Measurements from ENCODE around the gene TTPAL. TPM values are rescaled to one million over a fixed set of nuclear protein-coding genes. Genes with fewer than 3 reads are reported as not detected.
A peak's percentile ranks its signal among the peaks of the same experiment; 100 is the strongest.
"Not testable (repeated sequence)": the region's sequence is repeated elsewhere in the genome, so short reads cannot be mapped to it uniquely, and the experiment has no call there.

Gene TTPAL
- total and polyA plus RNA-seq, 5 donors: 3.1 to 7.1 (median 6.7) TPM

GRCh38 chr20:44471481-44471882, 4.2 kb upstream of the TTPAL start:
- Histone ChIP-seq H3K9me3 (ENCODE audit: control insufficient read depth, low read length) (no peaks in the 10 kb centered on the region), H3K27me3 (ENCODE audit: control insufficient read depth, insufficient read depth) (no peaks in the 10 kb centered on the region), H3K4me3 (ENCODE audit: low read length) (no peak overlapping the region), H3K4me1 (ENCODE audit: control insufficient read depth, insufficient read depth, low read length) (no peaks in the 10 kb centered on the region), H3K27ac (ENCODE audit: low read length) (no peak overlapping the region)
- WGBS: 52% methylated on average over 2 of the region's 2 CpGs
- intact Hi-C loops (cut with DNase I): no loop called here
- ATAC-seq: no peak
- no peak for DNase-seq

- WGBS: 82% methylated on average over 9 of the region's 9 CpGs
- H3K4me3 ChIP-seq (ENCODE audit: low read length); ATAC-seq; H3K27me3 ChIP-seq (ENCODE audit: control insufficient read depth, insufficient read depth); H3K9me3 ChIP-seq (ENCODE audit: control insufficient read depth, low read length); H3K4me1 ChIP-seq (ENCODE audit: control insufficient read depth, insufficient read depth, low read length); DNase-seq; H3K27ac ChIP-seq (ENCODE audit: low read length); intact Hi-C loops (cut with DNase I): not testable (repeated sequence)
These were observed 3.4 kb upstream of the TTPAL start for GRCh38 chr20:44472283-44472682.

- intact Hi-C loops (cut with DNase I): loop anchor here in 1 of 4 donors (5.0 kb wide), 1 partner anchor 137 kb away; no protein-coding TSS in a partner anchor
- peak in 1 of 2 donors; percentile 7 for ATAC-seq
- no peaks in the 10 kb centered on the region for H3K4me1 ChIP-seq (ENCODE audit: control insufficient read depth, insufficient read depth, low read length)
- H3K9me3 ChIP-seq (ENCODE audit: control insufficient read depth, low read length): no peaks in the 10 kb centered on the region
- H3K27ac ChIP-seq (ENCODE audit: low read length): peak overlapping the region; percentile 61
- DNase-seq: no peak
- WGBS: 20% methylated on average over 2 of the region's 2 CpGs
- peak overlapping the region; percentile 72 for H3K4me3 ChIP-seq (ENCODE audit: low read length)
- no peaks in the 10 kb centered on the region for H3K27me3 ChIP-seq (ENCODE audit: control insufficient read depth, insufficient read depth)
These were observed 341 bp upstream of the TTPAL start for GRCh38 chr20:44475372-44475693.

- ATAC-seq (no peak), DNase-seq (no peak)
- intact Hi-C loops (cut with DNase I): loop anchor here in 1 of 4 donors (5.0 kb wide), 1 partner anchor 135 kb away; no protein-coding TSS in a partner anchor
- 93% methylated on average over 3 of the region's 3 CpGs for WGBS
- Histone ChIP-seq H3K4me1 (ENCODE audit: control insufficient read depth, insufficient read depth, low read length) (no peaks in the 10 kb centered on the region), H3K4me3 (ENCODE audit: low read length) (no peak overlapping the region), H3K9me3 (ENCODE audit: control insufficient read depth, low read length) (no peaks in the 10 kb centered on the region), H3K27ac (ENCODE audit: low read length) (peak overlapping the region; percentile 14), H3K27me3 (ENCODE audit: control insufficient read depth, insufficient read depth) (no peaks in the 10 kb centered on the region)
These were observed 1.5 kb downstream of the TTPAL start for GRCh38 chr20:44477151-44477550.

- DNase-seq (no peak), ATAC-seq (no peak)
- H3K27me3 ChIP-seq (ENCODE audit: control insufficient read depth, insufficient read depth): no peaks in the 10 kb centered on the region
- no peaks in the 10 kb centered on the region for H3K4me1 ChIP-seq (ENCODE audit: control insufficient read depth, insufficient read depth, low read length)
- H3K4me3 ChIP-seq (ENCODE audit: low read length): no peak overlapping the region
- no peaks in the 10 kb centered on the region for H3K9me3 ChIP-seq (ENCODE audit: control insufficient read depth, low read length)
- intact Hi-C loops (cut with DNase I): loop anchor here in 1 of 4 donors (5.0 kb wide), 1 partner anchor 134 kb away; no protein-coding TSS in a partner anchor
- WGBS: 72% methylated on average over 6 of the region's 6 CpGs
- peak overlapping the region; percentile 17 for H3K27ac ChIP-seq (ENCODE audit: low read length)
These were observed 2.5 kb downstream of the TTPAL start for GRCh38 chr20:44478206-44478605.

GRCh38 chr20:44479643-44480042, 4.0 kb downstream of the TTPAL start:
- DNase-seq: no peak
- intact Hi-C loops (cut with DNase I): loop anchor here in 1 of 4 donors (5.0 kb wide), 1 partner anchor 133 kb away; no protein-coding TSS in a partner anchor
- H3K27me3 ChIP-seq (ENCODE audit: control insufficient read depth, insufficient read depth): no peaks in the 10 kb centered on the region
- no peaks in the 10 kb centered on the region for H3K9me3 ChIP-seq (ENCODE audit: control insufficient read depth, low read length)
- H3K4me3 ChIP-seq (ENCODE audit: low read length): no peak overlapping the region
- H3K4me1 ChIP-seq (ENCODE audit: control insufficient read depth, insufficient read depth, low read length): no peaks in the 10 kb centered on the region
- no peak overlapping the region for H3K27ac ChIP-seq (ENCODE audit: low read length)
- WGBS: 81% methylated on average over 5 of the region's 5 CpGs
- no peak for ATAC-seq

GRCh38 chr20:44480097-44480496, 4.4 kb downstream of the TTPAL start:
- no peak overlapping the region for H3K4me3 ChIP-seq (ENCODE audit: low read length)
- ATAC-seq (no peak), DNase-seq (no peak)
- H3K9me3 ChIP-seq (ENCODE audit: control insufficient read depth, low read length): no peaks in the 10 kb centered on the region
- no peak overlapping the region for H3K27ac ChIP-seq (ENCODE audit: low read length)
- intact Hi-C loops (cut with DNase I): no loop called here
- H3K4me1 ChIP-seq (ENCODE audit: control insufficient read depth, insufficient read depth, low read length): no peaks in the 10 kb centered on the region
- 93% methylated on average over 18 of the region's 18 CpGs for WGBS
- H3K27me3 ChIP-seq (ENCODE audit: control insufficient read depth, insufficient read depth): no peaks in the 10 kb centered on the region

GRCh38 chr20:44481719-44482416, 6.2 kb downstream of the TTPAL start:
- H3K9me3 ChIP-seq (ENCODE audit: control insufficient read depth, low read length): no peaks in the 10 kb centered on the region
- H3K4me1 ChIP-seq (ENCODE audit: control insufficient read depth, insufficient read depth, low read length): no peaks in the 10 kb centered on the region
- WGBS: 82% methylated on average over 6 of the region's 6 CpGs
- intact Hi-C loops (cut with DNase I): no loop called here
- ATAC-seq: no peak
- no peak overlapping the region for H3K4me3 ChIP-seq (ENCODE audit: low read length)
- no peaks in the 10 kb centered on the region for H3K27me3 ChIP-seq (ENCODE audit: control insufficient read depth, insufficient read depth)
- no peak overlapping the region for H3K27ac ChIP-seq (ENCODE audit: low read length)
- no peak for DNase-seq

GRCh38 chr20:44483112-44483511, 7.4 kb downstream of the TTPAL start:
- 91% methylated on average over 5 of the region's 5 CpGs for WGBS
- Histone ChIP-seq H3K4me1 (ENCODE audit: control insufficient read depth, insufficient read depth, low read length) (no peaks in the 10 kb centered on the region), H3K27ac (ENCODE audit: low read length) (no peak overlapping the region), H3K27me3 (ENCODE audit: control insufficient read depth, insufficient read depth) (no peaks in the 10 kb centered on the region), H3K4me3 (ENCODE audit: low read length) (no peak overlapping the region), H3K9me3 (ENCODE audit: control insufficient read depth, low read length) (no peaks in the 10 kb centered on the region)
- DNase-seq: no peak
- ATAC-seq: no peak
- intact Hi-C loops (cut with DNase I): no loop called here

GRCh38 chr20:44485078-44485829, 9.6 kb downstream of the TTPAL start:
- Histone ChIP-seq H3K4me1 (ENCODE audit: control insufficient read depth, insufficient read depth, low read length) (no peaks in the 10 kb centered on the region), H3K27ac (ENCODE audit: low read length) (no peak overlapping the region), H3K9me3 (ENCODE audit: control insufficient read depth, low read length) (no peaks in the 10 kb centered on the region), H3K4me3 (ENCODE audit: low read length) (no peak overlapping the region), H3K27me3 (ENCODE audit: control insufficient read depth, insufficient read depth) (no peaks in the 10 kb centered on the region)
- WGBS: 85% methylated on average over 7 of the region's 7 CpGs
- ATAC-seq: peak in 1 of 2 donors; percentile 29
- no peak for DNase-seq
- intact Hi-C loops (cut with DNase I): no loop called here

- Histone ChIP-seq H3K27ac (ENCODE audit: low read length) (no peak overlapping the region), H3K4me3 (ENCODE audit: low read length) (no peak overlapping the region), H3K9me3 (ENCODE audit: control insufficient read depth, low read length) (no peaks in the 10 kb centered on the region), H3K27me3 (ENCODE audit: control insufficient read depth, insufficient read depth) (no peaks in the 10 kb centered on the region), H3K4me1 (ENCODE audit: control insufficient read depth, insufficient read depth, low read length) (no peaks in the 10 kb centered on the region)
- WGBS: 68% methylated on average over 2 of the region's 2 CpGs
- no peak for ATAC-seq
- intact Hi-C loops (cut with DNase I): no loop called here
- no peak for DNase-seq
These were observed 10.1 kb downstream of the TTPAL start for GRCh38 chr20:44485830-44486198.
